Motor neuron (in vitro differentiated cells): ENCODE results near the gene ACSL5. TPM values are rescaled to one million over a fixed set of nuclear protein-coding genes. Genes with fewer than 3 reads are reported as not detected.
"Not testable (repeated sequence)": the region's sequence is repeated elsewhere in the genome, so short reads cannot be mapped to it uniquely, and the experiment has no call there.

Experiments used
- ATAC-seq, 8 experiments: fragments of 200-7000 bp; cut with Tn5 transposase; replicated peaks in 6 of 8; 2 replicates each; pipeline ENCODE4 v1.8.0; 2021; ENCODE audit warnings: mild to moderate bottlenecking in 8 of 8, moderate library complexity in 8 of 8
- H3K27ac ChIP-seq, 2 donors: fragments of 250-450 bp; sonication (Bioruptor Pico); 2 replicates each; pipeline ENCODE4 v1.9.0; 2021; ENCODE audit warnings: antibody characterized with exemption in 2 of 2, mild to moderate bottlenecking in 2 of 2, moderate library complexity in 1 of 2
- H3K4me1 ChIP-seq, 2 donors: fragments of 250-450 bp; sonication (Bioruptor Pico); replicated peaks in 1 of 2; 2 replicates each; pipeline ENCODE4 v1.6.1; 2021; ENCODE audit warnings: antibody characterized with exemption in 2 of 2, mild to moderate bottlenecking in 2 of 2, moderate library complexity in 1 of 2
- H3K4me3 ChIP-seq, 5 donors: fragments of 250-450 bp; sonication (Bioruptor Pico); 2 replicates each; pipeline ENCODE4 v1.9.0; 2021; ENCODE audit warnings: antibody characterized with exemption in 5 of 5, mild to moderate bottlenecking in 5 of 5, moderate library complexity in 4 of 5
- WGBS, 10 experiments: fragments of 450-650 bp; shearing (Covaris generic); methylation state at CpG; one replicate each; pipeline ENCODE4 v1.0.0; 2022; 5-methylcytosine and 5-hydroxymethylcytosine counted together
- in situ Hi-C, 9 experiments: fragments of 400-800 bp; cut with MboI; loops; one replicate each; pipeline ENCODE4 v1.15.0; 2021; ENCODE audit warnings: low sequenced_read_pairs in 9 of 9, low pct_unique_long_range_greater_than_20kb in 2 of 9; ENCODE audit not compliant: unreplicated experiment in 9 of 9
- total RNA-seq, 8 experiments: library from RNA; unstranded; fragments of 300-600 nt; gene quantifications; 2 replicates each; pipeline versions ENCODE4 v1.2.3 to v1.2.4, GENCODE V29; 2022

The ACSL5 gene
- total RNA-seq, 8 experiments from 2014 or later = 0.08 to 6.9 (median 0.88) TPM

- H3K4me1 ChIP-seq = peaks cover 5 to 17% of the 10 kb centered on the region in 2 donors
- WGBS, 10 experiments = 0 to 40% (median 10%) methylated on average over 1 to 15 of the region's 20 CpGs
- in situ Hi-C loops = loop anchor here in 3 of 9 experiments (25.0 kb wide), 3 partner anchors 109 to 309 kb away; partner anchors contain the start of gene GPAM (in 1 of the 3)
- peak in 2 of 8 experiments; percentile 12 to 13 for ATAC-seq
- H3K27ac ChIP-seq = peak overlapping the region; percentile 97
- H3K4me3 ChIP-seq = peak overlapping the region; percentile 91 to 99 (median 97)
Measured at GRCh38 chr10:112446055-112446854, 72.3 kb downstream of the ACSL5 start.

- Histone ChIP-seq H3K27ac (peak within 1 kb of the TSS; percentile 97), H3K4me1 (peaks cover 5 to 17% of the 10 kb centered on the region in 2 donors), H3K4me3 (peak within 1 kb of the TSS; percentile 91 to 99 (median 97))
- in situ Hi-C loops = loop anchor here in 3 of 9 experiments (25.0 kb wide), 3 partner anchors 110 to 310 kb away; partner anchors contain the start of gene GPAM (in 1 of the 3)
- 0 to 2% (median 1%) methylated on average over 2 to 25 of the region's 59 CpGs; no CpG with 5 or more reads in 4 of the 10 experiments for WGBS, 10 experiments
- peak; percentile 91 to 99 (median 98) for ATAC-seq
Measured at GRCh38 chr10:112446855-112447619, 73.1 kb downstream of the ACSL5 start, which contains the start of the genes VTI1A and ZDHHC6. VTI1A (plus strand) TSS chr10:112447215; CDS start chr10:112447374, 159 bp downstream. ZDHHC6 (minus strand) TSS chr10:112446914; CDS start chr10:112445436, 1,478 bp downstream.

DNA sequence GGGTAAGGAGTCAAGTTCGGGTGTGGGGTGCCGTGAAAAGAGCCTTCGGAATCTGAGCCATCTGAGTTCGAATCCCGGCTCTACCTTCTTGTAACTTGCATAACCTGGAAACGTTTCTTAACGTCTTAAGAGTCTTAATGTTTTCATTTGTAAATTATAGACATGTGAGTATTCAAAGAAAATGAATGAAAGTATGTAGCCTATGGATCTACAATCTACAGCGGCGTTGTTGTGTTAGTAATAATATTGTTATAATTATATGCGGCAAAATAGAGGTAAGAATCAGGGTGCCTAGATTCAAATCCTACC, 73.7 kb downstream of the ACSL5 start:
- Histone ChIP-seq H3K27ac (peak overlapping the region; percentile 97), H3K4me3 (peak overlapping the region; percentile 91 to 99 (median 97)), H3K4me1 (peaks cover 5 to 17% of the 10 kb centered on the region in 2 donors)
- ATAC-seq = no peak
- WGBS, 10 experiments = 0 to 29% (median 6%) methylated on average over 1 to 10 of the region's 10 CpGs; no CpG with 5 or more reads in 3 of the 10 experiments
- in situ Hi-C loops = loop anchor here in 3 of 9 experiments (25.0 kb wide), 3 partner anchors 110 to 310 kb away; partner anchors contain the start of gene GPAM (in 1 of the 3)

DNA sequence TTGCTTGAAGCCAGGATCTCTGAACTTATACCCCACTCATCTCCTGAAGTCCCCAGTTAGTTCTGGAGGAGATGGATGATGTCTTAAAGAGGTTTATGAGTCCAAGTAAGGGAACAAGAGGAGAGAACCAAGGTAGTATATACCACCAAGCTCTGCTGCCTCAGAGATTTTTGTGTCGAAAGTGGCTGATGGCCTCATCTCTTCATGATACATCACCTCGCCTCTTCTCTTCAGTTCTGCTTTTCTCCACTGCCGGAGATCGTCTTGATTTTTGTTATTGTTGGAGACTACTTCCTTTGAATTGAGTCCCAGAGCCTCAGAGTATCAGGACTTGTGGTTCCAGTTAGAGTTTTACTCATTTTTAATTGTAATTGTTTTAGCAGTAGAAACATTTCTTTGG, 75.0 kb downstream of the ACSL5 start:
- WGBS, 10 experiments = 86 to 100% (median 97%) methylated on average over 1 to 4 of the region's 4 CpGs
- in situ Hi-C loops = loop anchor here in 3 of 9 experiments (25.0 kb wide), 3 partner anchors 112 to 312 kb away; partner anchors contain the start of gene GPAM (in 1 of the 3)
- H3K4me3 ChIP-seq = no peak overlapping the region
- no peak for ATAC-seq
- peaks cover 5 to 17% of the 10 kb centered on the region in 2 donors for H3K4me1 ChIP-seq
- no peak overlapping the region for H3K27ac ChIP-seq

DNA sequence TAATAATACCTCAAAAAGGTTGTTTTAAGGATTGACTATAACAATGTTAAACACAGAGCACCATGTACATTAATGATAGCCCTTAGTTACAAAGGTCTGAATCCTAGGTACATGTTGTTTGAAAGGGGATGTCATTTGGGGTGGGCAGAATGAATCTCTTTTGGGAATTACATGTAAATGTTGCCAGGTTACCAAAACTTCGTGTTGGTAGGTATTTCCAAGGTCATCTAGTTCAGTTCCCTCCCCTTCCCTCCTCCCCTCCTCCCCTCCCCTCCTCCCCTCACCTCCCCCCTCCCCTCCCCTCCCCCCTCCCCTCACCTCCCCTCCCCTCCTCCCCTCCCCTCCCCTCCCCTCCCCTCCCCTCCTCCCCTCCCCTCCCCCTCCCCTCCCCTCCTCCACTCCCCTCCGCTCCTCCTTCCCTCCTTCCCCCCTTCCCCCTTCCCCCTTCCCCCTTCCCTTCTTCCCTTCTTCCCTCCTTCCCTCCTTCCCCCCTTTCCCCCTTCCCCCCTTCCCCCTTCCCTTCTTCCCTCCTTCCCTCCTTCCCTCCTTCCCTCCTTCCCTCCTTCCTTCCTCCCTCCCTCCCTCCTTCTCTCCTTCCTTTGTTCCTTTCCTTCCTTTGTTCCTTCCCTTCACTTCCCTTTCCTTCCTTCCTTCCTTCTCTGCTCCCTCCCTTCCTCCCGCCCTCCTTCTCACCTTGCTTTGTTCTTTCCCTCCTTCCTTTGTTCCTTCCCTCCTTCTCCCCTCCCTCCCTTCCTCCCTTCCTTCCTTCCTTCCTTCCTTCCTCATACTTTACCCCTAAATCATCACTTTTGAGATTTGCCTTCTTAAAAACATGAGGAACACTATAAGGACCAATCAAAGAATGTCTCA, 81.2 kb downstream of the ACSL5 start:
- H3K27ac ChIP-seq = no peak overlapping the region
- ATAC-seq = no peak
- WGBS, 10 experiments = 33 to 86% methylated on average over 1 of the region's 3 CpGs; no CpG with 5 or more reads in 8 of the 10 experiments
- in situ Hi-C loops = no loop called here
- H3K4me1 ChIP-seq = peaks cover 0 to under 1% of the 10 kb centered on the region in 2 donors
- H3K4me3 ChIP-seq = no peak overlapping the region

- H3K27ac ChIP-seq = no peak overlapping the region
- WGBS, 10 experiments = 57 to 100% (median 100%) methylated on average over 1 to 2 of the region's 2 CpGs; no CpG with 5 or more reads in 2 of the 10 experiments
- H3K4me1 ChIP-seq = peaks cover 9 to 12% of the 10 kb centered on the region in 2 donors
- no peak overlapping the region for H3K4me3 ChIP-seq
- ATAC-seq = no peak
- in situ Hi-C loops = no loop called here
Measured at GRCh38 chr10:112456533-112456932, 82.6 kb downstream of the ACSL5 start.

- in situ Hi-C loops = no loop called here
Measured at GRCh38 chr10:112460366-112460765, 86.5 kb downstream of the ACSL5 start.

DNA sequence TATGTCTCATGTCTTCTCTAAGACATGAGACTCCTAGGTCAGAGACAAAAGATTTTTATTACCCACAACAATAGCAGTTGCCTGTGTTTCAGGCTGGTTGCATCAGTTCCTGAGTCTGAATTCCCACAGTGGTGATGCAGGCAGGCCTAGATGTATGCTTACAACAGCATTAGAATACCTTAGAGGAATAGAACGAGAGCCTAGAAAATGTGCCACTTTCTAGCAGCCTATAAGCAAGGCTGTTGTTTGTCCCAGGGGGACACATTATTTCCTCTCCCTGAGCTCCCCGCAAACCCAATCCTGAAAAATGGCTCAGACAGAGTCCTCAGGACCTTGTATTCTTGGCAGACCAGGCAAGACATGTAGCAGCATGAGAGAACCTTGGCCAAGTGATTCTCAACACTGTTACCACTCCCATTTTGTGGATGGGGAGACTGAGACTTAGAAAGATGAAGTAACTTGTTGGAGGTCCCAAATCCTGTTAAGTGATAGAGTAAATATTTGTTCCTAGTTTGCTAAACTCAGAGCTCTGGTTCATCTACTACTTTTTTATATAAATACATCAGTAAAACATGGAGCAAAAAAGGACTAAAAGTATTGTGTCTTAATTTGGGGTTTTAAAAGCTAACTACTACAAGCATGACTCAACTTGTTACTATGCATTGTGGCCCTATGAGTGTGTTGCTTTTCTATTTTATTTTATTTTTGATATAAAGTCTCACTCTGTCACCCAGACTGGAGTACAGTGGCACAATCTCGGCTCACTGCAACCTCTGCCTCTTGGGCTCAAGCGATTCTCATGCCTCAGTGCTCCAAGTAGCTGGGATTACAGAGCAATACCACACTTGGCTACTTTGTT, 87.3 kb downstream of the ACSL5 start:
- WGBS, 10 experiments = 63 to 96% (median 82%) methylated on average over 1 to 4 of the region's 4 CpGs; no CpG with 5 or more reads in 3 of the 10 experiments
- in situ Hi-C loops = no loop called here
- no peak overlapping the region for H3K4me3 ChIP-seq
- H3K27ac ChIP-seq = peak overlapping the region; percentile 85 to 93
- H3K4me1 ChIP-seq = peaks cover 9 to 13% of the 10 kb centered on the region in 2 donors
- peak in 7 of 8 experiments; percentile 23 to 99 (median 97) for ATAC-seq

More at GRCh38 chr10:112460366-112460765, 86.5 kb downstream of the ACSL5 start:
- Histone ChIP-seq H3K4me1 (peaks cover 9 to 13% of the 10 kb centered on the region in 2 donors), H3K4me3 (no peak overlapping the region), H3K27ac (peak overlapping the region; percentile 59 to 67)
- 88 to 100% (median 98%) methylated on average over 1 to 2 of the region's 2 CpGs for WGBS, 10 experiments
- no peak for ATAC-seq

DNA sequence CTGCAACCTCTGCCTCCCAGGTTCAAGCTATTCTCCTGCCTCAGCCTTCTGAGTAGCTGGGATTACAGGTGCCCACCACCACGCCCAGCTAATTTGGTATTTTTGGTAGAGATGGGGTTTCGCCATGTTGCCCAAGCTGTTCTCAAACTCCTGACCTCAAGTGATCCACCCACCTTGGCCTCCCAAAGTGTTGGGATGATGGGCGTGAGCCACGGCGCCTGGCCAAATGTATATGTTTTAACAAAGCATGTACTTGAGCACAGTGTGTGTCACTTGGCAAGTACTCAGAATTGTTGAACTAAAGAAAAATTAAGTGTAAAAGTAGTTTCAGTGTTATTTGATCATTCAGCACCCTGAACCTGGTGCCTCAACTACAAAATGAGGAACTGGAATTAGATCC, 90.2 kb downstream of the ACSL5 start:
- H3K27ac ChIP-seq, ATAC-seq, in situ Hi-C loops, H3K4me3 ChIP-seq: not testable (repeated sequence)
- H3K4me1 ChIP-seq = peaks cover 9 to 13% of the 10 kb centered on the region in 2 donors
- WGBS, 10 experiments = 65 to 100% (median 93%) methylated on average over 1 to 5 of the region's 5 CpGs; no CpG with 5 or more reads in 2 of the 10 experiments

DNA sequence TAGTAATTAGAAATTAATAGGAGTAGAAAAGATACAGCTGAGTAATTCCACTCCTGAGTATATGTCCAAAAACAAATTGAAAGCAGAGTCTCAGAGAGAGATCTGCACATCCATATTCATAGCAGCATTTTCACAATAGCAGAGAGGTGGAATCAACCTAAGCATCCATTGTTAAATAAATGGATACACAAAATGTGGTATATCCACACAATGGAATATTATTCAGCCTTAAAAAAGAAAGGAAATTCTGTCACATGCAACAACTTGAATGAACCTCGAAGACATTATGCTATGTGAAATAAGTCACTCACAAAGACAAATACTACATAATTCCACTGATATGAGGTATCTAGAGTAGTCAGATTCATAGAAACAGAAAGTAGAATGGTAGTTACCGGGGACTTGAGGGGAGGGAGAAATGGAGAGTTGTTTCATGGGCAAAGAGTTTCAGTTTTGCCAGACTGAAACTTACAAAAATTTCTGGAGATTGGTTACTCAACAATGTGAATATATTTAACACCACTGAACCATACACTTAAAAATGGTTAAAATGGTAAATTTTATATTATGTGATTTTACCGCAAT, 91.5 kb downstream of the ACSL5 start:
- Histone ChIP-seq H3K27ac (no peak overlapping the region), H3K4me3 (no peak overlapping the region), H3K4me1 (peaks cover 9% of the 10 kb centered on the region in 2 donors)
- WGBS, 10 experiments = 80 to 100% (median 98%) methylated on average over 1 to 3 of the region's 3 CpGs
- in situ Hi-C loops = no loop called here
- ATAC-seq = no peak

DNA sequence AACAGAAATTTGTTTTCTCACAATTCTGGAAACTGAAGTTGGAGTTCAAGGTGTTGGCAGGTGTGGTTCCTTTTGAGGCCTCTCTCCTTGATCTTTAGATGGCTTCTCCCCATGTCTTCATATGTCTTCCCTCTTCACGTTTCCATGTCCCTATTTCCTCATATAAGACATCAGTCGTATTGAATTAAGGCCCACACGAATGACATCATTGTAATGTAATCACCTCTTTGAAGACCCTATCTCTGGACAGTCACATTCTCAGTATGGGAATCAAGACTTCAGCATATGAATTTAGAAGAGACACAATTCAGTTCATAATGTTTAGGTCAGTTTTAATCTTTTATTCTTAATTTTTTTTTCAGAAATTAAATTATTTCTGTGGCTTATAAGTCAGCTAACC, 92.9 kb downstream of the ACSL5 start:
- in situ Hi-C loops = no loop called here
- WGBS, 10 experiments = 83 to 100% (median 91%) methylated on average over 1 to 3 of the region's 3 CpGs; no CpG with 5 or more reads in 3 of the 10 experiments
- H3K4me3 ChIP-seq = no peak overlapping the region
- H3K27ac ChIP-seq = no peak overlapping the region
- ATAC-seq = peak in 1 of 8 experiments; percentile 24
- H3K4me1 ChIP-seq = peaks cover 0 to 1% of the 10 kb centered on the region in 2 donors
